GM12875 (cell line): ENCODE measurements around the gene NELL2.

Experiments used
- H3K4me3 ChIP-seq: one replicate; pipeline ENCODE4 v1.5.1; 2011; ENCODE audit warnings: low read depth, low read length, control low read depth
- CTCF ChIP-seq: IDR thresholded peaks from 2 replicates; pipeline ENCODE4 v1.5.1; 2011; ENCODE audit warnings: low read depth, mild to moderate bottlenecking, control low read depth, inconsistent platforms, low read length, moderate library complexity, borderline replicate concordance; ENCODE audit not compliant: insufficient read depth

The NELL2 gene

GRCh38 chr12:44885902-44886301, 9.8 kb upstream of the NELL2 start:
- no peak for TF ChIP-seq CTCF
- no peak overlapping the region for H3K4me3 ChIP-seq

GRCh38 chr12:44881197-44881596, 5.1 kb upstream of the NELL2 start:
- H3K4me3 ChIP-seq = no peak overlapping the region
- TF ChIP-seq CTCF = no peak

- peak overlapping the region; percentile 42 for H3K4me3 ChIP-seq
- 0 out of 2 replicates have a peak, but pooled peaks have one; percentile 12 for TF ChIP-seq CTCF
Measured at GRCh38 chr12:44876544-44877410, 662 bp upstream of the NELL2 start.

- H3K4me3 ChIP-seq = peak overlapping the region; percentile 42
- no peak for TF ChIP-seq CTCF
Measured at GRCh38 chr12:44875417-44875953, 630 bp downstream of the NELL2 start.

- TF ChIP-seq CTCF = no peak
- H3K4me3 ChIP-seq = peak overlapping the region; percentile 1
Measured at GRCh38 chr12:44874981-44875416, 1.1 kb downstream of the NELL2 start.

GRCh38 chr12:44873898-44874297, 2.2 kb downstream of the NELL2 start:
- H3K4me3 ChIP-seq = no peak overlapping the region
- no peak for TF ChIP-seq CTCF

GRCh38 chr12:44869503-44869902, 6.6 kb downstream of the NELL2 start:
- H3K4me3 ChIP-seq = no peak overlapping the region
- TF ChIP-seq CTCF = no peak
